Activated CD4-positive, alpha-beta T cell treated with anti-CD3 and anti-CD28 coated beads, Interleukin-10, Interleukin-2, amounts not matched to agents 100 ng/mL and 50 ng/mL, durations not matched to agents 16 hours and 8 hours (primary cell): Measurements from ENCODE around the gene SUPT7L.
A peak's percentile ranks its signal among the peaks of the same experiment; 100 is the strongest.

Experiments
- DNase-seq: peaks from one replicate; pipeline ENCODE4 v3.0.0-alpha.2; 2020

The SUPT7L gene

GRCh38 chr2:27683390-27684071, 20.1 kb upstream of the SUPT7L start:
- peak; percentile 93 for DNase-seq

- DNase-seq, result peak; percentile 66
These were observed 18.9 kb upstream of the SUPT7L start for GRCh38 chr2:27682334-27682771.

DNA sequence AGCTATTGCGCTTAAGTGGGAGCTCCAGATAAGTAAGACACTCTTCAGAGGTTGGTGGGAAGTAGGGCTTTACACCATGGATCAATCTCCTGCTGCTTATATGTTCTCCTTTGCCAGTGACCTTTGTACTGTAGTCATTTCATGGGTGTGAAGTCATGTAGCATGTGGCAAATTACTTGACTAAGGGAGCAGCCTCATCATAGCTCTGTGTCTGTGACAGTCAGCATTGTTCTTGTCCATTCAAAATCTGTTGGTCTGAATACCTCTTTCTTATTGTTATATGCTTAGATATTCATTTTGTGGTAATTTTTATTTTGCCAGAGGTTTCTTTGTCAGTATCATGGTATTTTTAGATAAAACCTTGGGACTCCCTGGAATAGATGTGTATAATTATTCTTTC, 18.4 kb upstream of the SUPT7L start:
- peak; percentile 44 for DNase-seq

GRCh38 chr2:27680571-27680970, 17.2 kb upstream of the SUPT7L start:
- no peak for DNase-seq

DNA sequence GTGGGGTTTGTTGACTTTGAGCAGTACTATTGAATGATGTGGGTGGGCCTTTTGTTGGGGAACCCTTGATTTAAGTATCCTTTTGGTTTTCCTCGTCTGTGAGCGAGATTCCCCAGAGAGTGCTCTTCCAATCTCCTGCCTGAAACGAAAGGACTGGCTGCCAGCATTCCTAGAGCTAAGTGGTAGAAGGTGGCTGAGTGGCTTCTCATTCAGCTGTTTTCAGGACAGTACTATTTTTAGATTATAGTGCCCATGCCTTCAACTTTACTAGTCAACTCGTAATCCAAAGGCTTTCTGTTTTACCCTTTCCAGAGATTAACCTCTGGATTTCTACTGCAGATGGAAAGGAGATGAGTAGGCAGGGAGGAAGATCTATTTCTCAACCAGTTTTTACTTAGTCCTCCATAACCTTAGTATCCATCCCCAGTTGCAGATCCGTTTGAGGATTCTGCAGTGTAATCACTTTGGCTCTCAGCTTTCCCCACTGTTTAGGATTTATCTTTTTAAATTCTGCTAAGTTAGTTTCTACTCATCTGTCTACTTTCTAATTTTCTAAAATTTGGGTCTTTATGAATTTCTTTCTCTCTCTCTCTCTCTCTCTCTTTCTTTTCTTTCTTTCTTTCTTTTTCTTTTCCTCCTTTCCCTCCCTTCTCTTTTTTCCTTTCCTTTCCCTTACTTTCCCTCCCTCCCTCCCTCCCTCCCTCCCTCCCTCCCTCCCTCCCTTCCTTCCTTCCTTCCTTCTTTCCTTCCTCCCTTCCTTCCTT, 9.5 kb upstream of the SUPT7L start:
- no peak for DNase-seq

DNA sequence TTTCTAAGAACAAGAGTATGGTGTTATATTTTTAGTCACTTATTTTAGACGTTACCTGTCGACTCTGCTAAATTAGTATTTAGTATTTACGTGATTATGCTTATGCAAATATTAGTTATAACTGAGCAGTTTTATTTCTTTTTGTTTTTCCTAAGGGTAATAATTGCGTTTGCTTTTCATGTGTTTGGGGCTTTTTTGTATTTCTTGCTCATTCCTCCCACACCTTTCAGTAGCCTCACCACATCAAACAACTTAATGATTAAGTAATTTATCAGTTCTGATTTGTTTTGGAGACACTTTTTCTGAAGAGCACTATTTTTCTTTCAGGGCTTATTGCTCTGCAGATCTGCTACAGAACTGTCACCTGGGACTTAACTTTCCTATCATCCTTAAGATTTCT, 7.8 kb upstream of the SUPT7L start:
- DNase-seq, result no peak

DNA sequence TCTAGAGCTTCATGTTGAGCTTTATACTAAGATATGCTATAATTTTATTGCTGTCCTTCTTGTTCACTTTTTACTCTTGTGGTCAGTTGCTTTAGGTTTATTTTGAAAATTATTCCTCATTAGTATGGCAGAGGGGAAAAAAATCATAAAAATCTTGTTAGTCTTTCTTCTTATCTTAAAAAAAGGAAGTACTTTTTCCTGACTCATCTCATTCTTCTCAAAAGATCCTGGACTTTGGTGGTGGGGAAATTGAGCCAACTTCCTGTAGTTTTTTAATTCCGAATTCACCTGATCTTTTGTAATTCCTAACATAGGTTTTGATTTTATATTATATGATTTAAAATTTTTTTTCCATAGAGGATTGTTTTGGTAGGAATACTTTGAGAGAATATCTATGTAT, 4.0 kb upstream of the SUPT7L start:
- DNase-seq, result no peak

GRCh38 chr2:27664622-27665363, 1.4 kb upstream of the SUPT7L start:
- DNase-seq, result no peak

DNA sequence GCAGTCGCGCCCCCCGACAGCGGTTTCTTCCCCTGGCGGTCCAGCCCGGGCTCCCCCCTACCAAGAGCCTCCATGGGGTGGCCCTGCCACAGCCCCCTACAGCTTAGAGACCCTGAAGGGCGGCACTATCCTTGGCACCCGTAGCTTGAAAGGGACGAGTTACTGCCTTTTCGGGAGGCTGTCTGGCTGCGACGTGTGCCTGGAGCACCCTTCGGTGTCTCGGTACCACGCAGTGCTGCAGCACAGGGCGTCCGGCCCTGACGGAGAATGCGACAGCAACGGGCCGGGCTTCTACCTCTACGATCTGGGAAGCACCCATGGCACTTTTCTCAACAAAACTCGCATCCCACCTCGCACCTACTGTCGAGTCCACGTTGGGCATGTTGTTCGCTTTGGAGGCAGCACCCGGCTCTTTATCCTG, 750 bp upstream of the SUPT7L start:
- peak; percentile 25 for DNase-seq

DNA sequence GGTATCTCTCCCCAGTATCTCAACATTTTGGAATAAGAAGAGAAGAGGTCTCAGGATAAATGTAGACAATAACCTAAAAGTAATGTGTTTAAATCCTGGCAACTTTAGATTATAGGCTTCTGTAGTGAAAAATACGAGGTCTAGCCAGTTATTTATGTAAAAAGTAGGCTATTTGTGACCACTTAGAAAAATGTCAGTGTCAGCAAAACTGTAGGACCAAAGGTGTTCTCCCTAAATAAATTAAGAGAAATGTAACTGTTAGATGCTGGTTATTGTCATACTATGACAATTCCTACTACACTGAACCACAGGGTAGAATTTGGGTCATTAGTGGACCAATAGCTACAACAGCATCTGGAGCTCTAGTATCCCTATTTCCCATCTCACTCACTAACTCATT, 2.0 kb downstream of the SUPT7L start:
- no peak for DNase-seq

DNA sequence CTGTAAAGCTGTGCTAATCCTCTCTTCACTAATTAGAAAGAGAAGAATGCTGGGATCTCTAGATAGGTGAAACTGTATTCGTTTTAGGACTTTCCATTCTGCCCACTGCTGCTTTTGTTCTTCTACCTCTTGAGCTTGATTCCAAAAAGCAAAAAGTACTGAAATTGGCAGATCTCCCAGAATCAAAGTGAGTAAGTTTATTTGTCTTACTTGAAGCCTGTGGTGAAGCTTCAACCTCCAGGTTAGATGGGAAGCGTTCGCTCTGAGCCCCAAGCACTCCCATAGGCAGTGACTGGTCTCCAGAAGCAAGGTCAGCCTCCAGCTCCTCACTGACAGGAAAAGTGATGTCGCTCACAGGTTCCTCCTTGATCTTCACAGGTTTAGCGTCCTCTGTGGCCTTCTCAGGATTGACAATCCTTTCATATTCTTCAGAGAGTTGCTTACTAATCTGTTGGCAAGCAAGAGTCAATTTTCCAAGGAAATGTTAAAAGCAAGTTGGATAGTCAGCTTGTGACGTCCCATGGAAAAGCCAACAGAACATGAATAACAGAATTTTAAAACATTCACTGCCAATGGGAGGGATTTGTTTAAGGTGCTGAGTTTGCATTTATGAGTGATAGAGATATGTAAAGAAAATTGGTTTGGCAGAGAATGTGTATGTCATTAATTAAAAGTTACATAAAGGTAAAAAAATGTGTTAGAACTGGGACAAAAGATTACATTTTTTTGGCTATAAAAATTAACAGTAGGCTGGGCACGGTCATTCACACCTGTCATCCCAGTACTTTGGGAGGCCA, 8.1 kb downstream of the SUPT7L start:
- no peak for DNase-seq

GRCh38 chr2:27653397-27653796, 10.0 kb downstream of the SUPT7L start:
- no peak for DNase-seq

GRCh38 chr2:27652790-27653189, 10.6 kb downstream of the SUPT7L start:
- DNase-seq, result no peak

- DNase-seq, result no peak
These were observed 11.1 kb downstream of the SUPT7L start for GRCh38 chr2:27652341-27652740.

GRCh38 chr2:27651056-27651455, 12.4 kb downstream of the SUPT7L start:
- DNase-seq, result no peak

- DNase-seq, result no peak
These were observed 15.7 kb downstream of the SUPT7L start for GRCh38 chr2:27647737-27648136.

DNA sequence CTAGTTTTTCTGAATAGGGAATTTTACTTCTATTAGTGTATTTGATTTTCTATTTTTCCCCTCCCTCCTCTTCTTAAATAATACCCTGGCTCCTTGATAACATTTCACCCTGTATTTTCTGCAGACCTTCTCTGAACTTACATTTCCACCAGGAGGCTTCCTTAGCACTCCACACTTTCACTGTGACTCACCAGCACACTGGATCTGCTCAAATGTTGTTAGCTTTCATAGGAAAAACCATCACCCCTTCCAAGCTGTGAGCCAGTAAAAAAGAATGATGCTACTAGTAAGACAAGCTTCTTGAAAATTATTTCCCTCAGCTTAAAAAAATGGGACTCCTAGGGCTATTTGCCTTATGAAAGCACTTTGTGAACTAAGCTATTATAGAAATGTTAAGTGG, 16.1 kb downstream of the SUPT7L start:
- no peak for DNase-seq

DNA sequence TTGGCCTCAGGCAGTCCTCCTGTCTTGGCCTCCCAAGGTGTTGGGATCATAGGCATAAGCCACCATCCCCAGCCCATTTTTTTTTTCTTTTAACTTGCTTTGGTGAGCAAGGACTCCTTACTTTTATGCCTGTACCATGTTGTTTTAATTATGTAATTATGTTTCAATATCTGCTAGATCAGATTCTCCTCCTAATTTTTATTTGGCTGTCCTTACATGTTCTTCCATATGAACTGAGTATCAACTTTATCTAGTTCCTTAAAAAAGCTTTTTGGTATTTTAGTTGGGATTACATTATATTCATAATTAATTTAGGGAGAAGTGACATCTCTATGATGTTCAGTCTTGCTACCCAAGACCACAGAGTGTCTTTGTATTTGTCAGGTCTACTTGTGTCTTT, 18.2 kb downstream of the SUPT7L start:
- no peak for DNase-seq

GRCh38 chr2:27640722-27641245, 22.6 kb downstream of the SUPT7L start:
- DNase-seq, result no peak

- DNase-seq, result peak; percentile 57
These were observed 24.7 kb downstream of the SUPT7L start for GRCh38 chr2:27638709-27639108.

DNA sequence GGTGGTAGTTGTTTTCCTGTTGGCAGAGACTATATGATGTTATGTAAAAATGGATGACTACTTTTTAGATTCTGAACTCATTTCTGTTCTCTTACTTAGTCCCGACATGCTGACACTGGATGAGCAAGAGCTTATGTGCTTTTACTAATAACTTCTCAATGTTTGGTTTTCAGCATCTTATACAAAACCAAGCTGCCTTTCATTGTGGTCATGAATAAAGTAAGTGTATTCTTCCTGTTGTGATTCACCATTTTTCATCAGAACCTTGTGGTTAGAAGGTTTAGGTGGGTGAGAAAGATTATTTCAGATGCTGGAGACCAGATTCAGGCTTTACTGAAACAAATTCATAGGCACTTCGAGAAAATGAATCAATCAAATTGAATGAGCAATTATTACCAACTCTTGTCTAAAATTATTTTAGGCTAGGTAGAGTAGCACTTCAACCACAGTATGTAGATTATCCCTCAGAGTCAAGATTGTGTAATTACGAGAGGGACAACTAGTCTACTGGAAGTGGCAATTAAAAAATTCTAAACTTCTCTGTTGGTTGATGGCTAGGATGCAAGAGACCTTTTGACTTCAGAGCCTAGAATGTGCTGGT, 25.3 kb downstream of the SUPT7L start:
- DNase-seq, result peak; percentile 89

DNA sequence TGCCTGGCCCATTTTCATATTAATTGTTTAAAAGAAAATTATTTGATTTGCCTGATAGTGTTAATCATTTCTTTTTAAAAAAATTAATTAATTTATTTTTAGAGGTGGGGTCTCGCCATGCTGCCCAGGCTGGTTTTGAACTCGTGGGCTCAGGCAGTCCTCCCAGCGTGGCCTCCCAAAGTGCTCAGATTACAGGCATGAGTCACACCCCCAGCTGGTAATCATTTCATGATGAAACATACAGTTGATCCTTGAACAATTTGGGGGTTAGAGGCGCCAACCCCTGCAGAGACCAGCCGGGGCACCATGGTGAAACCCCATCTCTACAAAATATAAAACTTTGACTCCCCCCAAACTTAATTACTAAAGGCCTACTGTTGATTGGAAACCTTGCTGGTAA, 26.6 kb downstream of the SUPT7L start:
- DNase-seq, result peak; percentile 26
